BLaER1 (cell line): ENCODE data around the gene MIB2.

ENCODE experiments used
- H3K27ac ChIP-seq: shearing (Covaris generic); formaldehyde crosslinking; 2 replicates; pipeline ENCODE4 v1.8.1; 2022
- H3K27me3 ChIP-seq: shearing (Covaris generic); formaldehyde crosslinking; 2 replicates; pipeline ENCODE4 v1.8.1; 2022
- H3K36me3 ChIP-seq: shearing (Covaris generic); formaldehyde crosslinking; 2 replicates; pipeline ENCODE4 v1.8.1; 2022
- H3K4me1 ChIP-seq: shearing (Covaris generic); formaldehyde crosslinking; 2 replicates; pipeline ENCODE4 v1.8.1; 2022
- H3K4me2 ChIP-seq: shearing (Covaris generic); formaldehyde crosslinking; 2 replicates; pipeline ENCODE4 v1.8.1; 2022
- H3K4me3 ChIP-seq: shearing (Covaris generic); formaldehyde crosslinking; 2 replicates; pipeline ENCODE4 v1.8.1; 2022
- H3K9ac ChIP-seq: shearing (Covaris generic); formaldehyde crosslinking; 2 replicates; pipeline ENCODE4 v1.8.1; 2022
- H3K9me3 ChIP-seq: shearing (Covaris generic); formaldehyde crosslinking; 2 replicates; pipeline ENCODE4 v1.8.1; 2022
- H4K20me1 ChIP-seq: shearing (Covaris generic); formaldehyde crosslinking; 2 replicates; pipeline ENCODE4 v1.8.1; 2022
- Cebpa-rat ChIP-seq: shearing (Covaris generic); IDR thresholded peaks from 2 replicates; pipeline ENCODE4 v1.8.1; 2022

Gene MIB2

GRCh38 chr1:1615256-1616044 is at the start of gene MIB2:
Gene MIB2 (plus strand): TSS chr1:1615500. CDS start chr1:1623453, 7,953 bp downstream.
- no peak for TF ChIP-seq Cebpa-rat
- Histone ChIP-seq H3K36me3 (peaks cover 16% of the 10 kb centered on the region; the same call in 1 of the 2 replicates), H3K4me1 (peaks cover 52% of the 10 kb centered on the region), H3K27ac (peak within 1 kb of the TSS; percentile 99), H3K4me3 (peak within 1 kb of the TSS; percentile 85), H3K4me2 (peak within 1 kb of the TSS; percentile 99), H3K9me3 (no peaks in the 10 kb centered on the region), H3K9ac (peak within 1 kb of the TSS; percentile 97), H4K20me1 (peaks cover 48% of the 10 kb centered on the region), H3K27me3 (no peaks in the 10 kb centered on the region)

- peaks cover 100% of the 10 kb centered on the region for H4K20me1 ChIP-seq
- peaks cover 34% of the 10 kb centered on the region for H3K4me1 ChIP-seq
- no peaks in the 10 kb centered on the region for H3K27me3 ChIP-seq
- H3K9ac ChIP-seq: no peak overlapping the region
- H3K27ac ChIP-seq: no peak overlapping the region
- no peaks in the 10 kb centered on the region for H3K9me3 ChIP-seq
- TF ChIP-seq Cebpa-rat: no peak
- peaks cover 95% of the 10 kb centered on the region for H3K36me3 ChIP-seq
- H3K4me2 ChIP-seq: no peak overlapping the region
- no peak overlapping the region for H3K4me3 ChIP-seq
Observed at GRCh38 chr1:1567152-1567875, 48.0 kb upstream of the MIB2 start.

GRCh38 chr1:1567891-1568291 is 47.4 kb upstream of the MIB2 start:
- Histone ChIP-seq H3K27me3 (no peaks in the 10 kb centered on the region), H3K36me3 (peaks cover 90% of the 10 kb centered on the region), H3K27ac (no peak overlapping the region), H3K4me3 (no peak overlapping the region), H3K9me3 (no peaks in the 10 kb centered on the region), H3K4me1 (peaks cover 33% of the 10 kb centered on the region), H3K4me2 (no peak overlapping the region), H4K20me1 (peaks cover 100% of the 10 kb centered on the region), H3K9ac (no peak overlapping the region)
- TF ChIP-seq Cebpa-rat: no peak

GRCh38 chr1:1569341-1569740 is 46.0 kb upstream of the MIB2 start:
- Histone ChIP-seq H3K9me3 (no peaks in the 10 kb centered on the region), H3K27ac (no peak overlapping the region), H3K9ac (0 out of 2 replicates have a peak overlapping the region, but pooled peaks have one; percentile 24), H3K4me1 (peaks cover 26% of the 10 kb centered on the region), H3K27me3 (no peaks in the 10 kb centered on the region), H3K4me2 (no peak overlapping the region), H3K4me3 (no peak overlapping the region), H4K20me1 (peaks cover 100% of the 10 kb centered on the region), H3K36me3 (peaks cover 75% of the 10 kb centered on the region)
- TF ChIP-seq Cebpa-rat: no peak

GRCh38 chr1:1573843-1574720 is 41.2 kb upstream of the MIB2 start:
- Histone ChIP-seq H3K36me3 (peaks cover 30% of the 10 kb centered on the region), H3K9me3 (no peaks in the 10 kb centered on the region), H4K20me1 (peaks cover 52% of the 10 kb centered on the region), H3K27me3 (peaks cover 22% of the 10 kb centered on the region), H3K9ac (peak overlapping the region; percentile 98), H3K4me2 (peak overlapping the region; percentile 87), H3K27ac (peak overlapping the region; percentile 100), H3K4me1 (peaks cover 32% of the 10 kb centered on the region), H3K4me3 (peak overlapping the region; percentile 98)
- TF ChIP-seq Cebpa-rat: no peak

GRCh38 chr1:1574721-1575537 is 40.4 kb upstream of the MIB2 start, which contains the start of gene SSU72:
Gene SSU72 (minus strand): TSS chr1:1574863. CDS start chr1:1574557, 306 bp downstream.
- Histone ChIP-seq H3K27ac (peak within 1 kb of the TSS; percentile 100), H3K4me1 (peaks cover 32% of the 10 kb centered on the region), H4K20me1 (peaks cover 44% of the 10 kb centered on the region), H3K4me2 (peak within 1 kb of the TSS; percentile 87), H3K9me3 (no peaks in the 10 kb centered on the region), H3K4me3 (peak within 1 kb of the TSS; percentile 98), H3K9ac (peak within 1 kb of the TSS; percentile 98), H3K27me3 (peaks cover 30% of the 10 kb centered on the region), H3K36me3 (peaks cover 22% of the 10 kb centered on the region)
- no peak for TF ChIP-seq Cebpa-rat

- Histone ChIP-seq H4K20me1 (peaks cover 18% of the 10 kb centered on the region), H3K4me3 (no peak overlapping the region), H3K4me1 (peaks cover 22% of the 10 kb centered on the region), H3K4me2 (no peak overlapping the region), H3K27me3 (peaks cover 49% of the 10 kb centered on the region), H3K36me3 (no peaks in the 10 kb centered on the region), H3K9me3 (no peaks in the 10 kb centered on the region), H3K27ac (no peak overlapping the region), H3K9ac (no peak overlapping the region; the same call in 1 of the 2 replicates)
- TF ChIP-seq Cebpa-rat: no peak
Observed at GRCh38 chr1:1577367-1578011, 37.8 kb upstream of the MIB2 start.

GRCh38 chr1:1578371-1578940 is 36.8 kb upstream of the MIB2 start:
- H3K27me3 ChIP-seq: peaks cover 50% of the 10 kb centered on the region
- H3K36me3 ChIP-seq: no peaks in the 10 kb centered on the region
- H3K4me1 ChIP-seq: peaks cover 12% of the 10 kb centered on the region
- peaks cover 9% of the 10 kb centered on the region; the same call in 1 of the 2 replicates for H4K20me1 ChIP-seq
- no peaks in the 10 kb centered on the region for H3K9me3 ChIP-seq
- H3K4me2 ChIP-seq: no peak overlapping the region
- H3K9ac ChIP-seq: no peak overlapping the region
- H3K4me3 ChIP-seq: no peak overlapping the region
- H3K27ac ChIP-seq: no peak overlapping the region
- TF ChIP-seq Cebpa-rat: no peak
